ENCODE measurements around the gene PPP1R36. TPM values are rescaled to one million over a fixed set of nuclear protein-coding genes. Genes with fewer than 3 reads are reported as not detected.

PPP1R36 gene
- total RNA-seq: under 1 TPM in 1 of 2 experiments, not detected in 1; 0.29 TPM

- ChIA-PET POLR2A (interaction anchor here (0.8 to 1.0 kb wide), 2 partner anchors 8 to 45 kb away, joined by 3 to 4 read pairs; no protein-coding TSS in a partner anchor), CTCF (interaction anchor here (0.6 to 1.1 kb wide), 6 partner anchors 9 to 786 kb away, joined by 3 to 5 read pairs (median 4); partner anchors contain the start of gene HSPA2)
- Mint-ChIP-seq H3K9me3 (no peaks in the 10 kb centered on the region), H3K27me3 (peaks cover 10% of the 10 kb centered on the region), H3K4me1 (ENCODE audit: low read depth) (peaks cover 10% of the 10 kb centered on the region), H3K4me3 (peak within 1 kb of the TSS; percentile 47), H3K36me3 (ENCODE audit: low read depth) (no peaks in the 10 kb centered on the region), H3K27ac (no peak within 1 kb of the TSS)
- intact Hi-C loops (cut with micrococcal nuclease): no loop called here
- no peak for TF ChIP-seq CTCF (IDR thresholded peaks at IDR 0.05)
- ATAC-seq (peak; percentile 99), DNase-seq (peak; percentile 47)
These were observed at the start of gene PPP1R36 for GRCh38 chr14:64549791-64550620. Gene PPP1R36 (plus strand): TSS chr14:64549961. CDS start chr14:64549998, 37 bp downstream.

- H3K36me3 Mint-ChIP-seq (ENCODE audit: low read depth): peaks cover 56% of the 10 kb centered on the region
- H3K27ac Mint-ChIP-seq: peak overlapping the region; percentile 90
- no peak for ATAC-seq
These were observed 49.7 kb upstream of the PPP1R36 start for GRCh38 chr14:64500088-64500487.

GRCh38 chr14:64501411-64502171, 48.2 kb upstream of the PPP1R36 start:
- POLR2A ChIA-PET: interaction anchor here (0.8 to 1.8 kb wide), 8 partner anchors 9 to 114 kb away, joined by 3 to 8 read pairs (median 4); partner anchors contain the start of gene MTHFD1
- TF ChIP-seq CTCF (IDR thresholded peaks at IDR 0.05): no peak
- peak overlapping the region; percentile 79 for H3K4me3 Mint-ChIP-seq

More at GRCh38 chr14:64500088-64500487, 49.7 kb upstream of the PPP1R36 start:
- Mint-ChIP-seq H3K4me3 (peak overlapping the region; percentile 79), H3K9me3 (no peaks in the 10 kb centered on the region), H3K4me1 (ENCODE audit: low read depth) (peaks cover 34% of the 10 kb centered on the region), H3K27me3 (no peaks in the 10 kb centered on the region)
- TF ChIP-seq CTCF (IDR thresholded peaks at IDR 0.05): no peak
- POLR2A ChIA-PET: interaction anchor here (1.2 to 1.8 kb wide), 2 partner anchors 10 to 112 kb away, joined by 4 to 8 read pairs; partner anchors contain the start of gene MTHFD1
- no peak for DNase-seq
- intact Hi-C loops (cut with micrococcal nuclease): no loop called here
- CTCF ChIA-PET: interaction anchor here (1.3 kb wide), 1 partner anchor 53 kb away, joined by 3 read pairs; no protein-coding TSS in a partner anchor

GRCh38 chr14:64502456-64502855, 47.3 kb upstream of the PPP1R36 start:
- no peaks in the 10 kb centered on the region for H3K27me3 Mint-ChIP-seq
- H3K27ac Mint-ChIP-seq: peak overlapping the region; percentile 97
- no peaks in the 10 kb centered on the region for H3K9me3 Mint-ChIP-seq
- ATAC-seq (no peak), DNase-seq (peak; percentile 35)
- ChIA-PET POLR2A (interaction anchor here (0.8 to 3.4 kb wide), 12 partner anchors 12 to 398 kb away, joined by 3 to 19 read pairs (median 4); partner anchors contain the start of genes HSPA2 and MTHFD1), CTCF (interaction anchor here (1.0 to 3.1 kb wide), 5 partner anchors 9 to 134 kb away, joined by 3 to 23 read pairs (median 4); no protein-coding TSS in a partner anchor)
- peaks cover 62% of the 10 kb centered on the region for H3K36me3 Mint-ChIP-seq (ENCODE audit: low read depth)
- H3K4me1 Mint-ChIP-seq (ENCODE audit: low read depth): peaks cover 26% of the 10 kb centered on the region
- H3K4me3 Mint-ChIP-seq: peak overlapping the region; percentile 79
- TF ChIP-seq CTCF (IDR thresholded peaks at IDR 0.05): no peak
- intact Hi-C loops (cut with micrococcal nuclease): no loop called here

More at GRCh38 chr14:64501411-64502171, 48.2 kb upstream of the PPP1R36 start:
- ATAC-seq: no peak
- intact Hi-C loops (cut with micrococcal nuclease): no loop called here
- Mint-ChIP-seq H3K36me3 (ENCODE audit: low read depth) (peaks cover 61% of the 10 kb centered on the region), H3K27ac (peak overlapping the region; percentile 97), H3K9me3 (no peaks in the 10 kb centered on the region), H3K27me3 (no peaks in the 10 kb centered on the region), H3K4me1 (ENCODE audit: low read depth) (peaks cover 29% of the 10 kb centered on the region)
- DNase-seq: no peak
- CTCF ChIA-PET: interaction anchor here (0.9 to 3.1 kb wide), 12 partner anchors 9 to 135 kb away, joined by 3 to 23 read pairs (median 4); no protein-coding TSS in a partner anchor
